NK-92 (cell line): Measurements from ENCODE around the gene CACNA1C.

Source experiments
- DNase-seq: peaks from one replicate; lab custom pipeline; 2025; ENCODE audit not compliant: unreplicated experiment; lab: John Stamatoyannopoulos, UW

The CACNA1C gene

GRCh38 chr12:2291182-2291832 lies 238.5 kb downstream of the CACNA1C start:
- DNase-seq = no peak

DNA sequence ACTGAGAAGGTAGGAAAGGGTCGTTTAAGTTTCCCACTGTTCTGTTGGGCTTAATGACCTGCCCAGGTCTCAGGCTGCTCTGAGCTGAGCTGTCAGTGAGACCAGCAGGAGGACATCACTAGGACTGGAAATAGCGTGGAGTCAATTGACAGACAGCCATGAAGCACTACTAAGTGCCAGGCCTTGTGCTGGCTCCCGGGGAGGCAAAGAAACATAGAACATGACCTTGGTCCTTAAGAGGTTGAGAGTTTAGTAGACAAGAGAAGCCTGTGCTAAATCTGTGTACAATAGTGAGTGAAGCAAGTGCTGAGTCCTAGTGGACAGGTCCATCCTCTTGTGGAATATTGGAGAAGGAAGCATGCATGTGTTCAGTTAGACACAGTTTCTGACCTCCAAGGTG lies 239.2 kb downstream of the CACNA1C start:
- DNase-seq = no peak

DNA sequence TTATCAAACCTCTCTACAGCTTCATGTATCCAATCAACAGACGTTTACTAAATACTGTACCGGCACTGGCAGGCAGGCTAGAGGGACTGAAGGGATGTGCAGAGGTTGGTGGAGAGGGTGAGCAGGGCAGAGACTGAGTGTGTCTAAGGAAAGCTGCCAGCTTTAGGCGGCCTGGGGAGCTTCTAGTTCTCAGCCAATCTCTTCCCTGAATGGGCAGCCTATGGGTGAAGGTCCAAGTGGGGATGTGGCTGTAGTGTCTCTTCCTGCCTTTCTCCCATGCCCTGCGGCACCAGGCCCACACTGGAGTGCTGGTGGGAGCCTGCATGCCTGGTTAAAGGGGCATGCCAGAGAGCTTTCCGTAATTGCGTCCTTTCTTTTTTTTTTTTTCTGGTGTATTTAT lies 239.8 kb downstream of the CACNA1C start:
- DNase-seq = no peak

GRCh38 chr12:2294651-2295475 lies 242.1 kb downstream of the CACNA1C start:
- no peak for DNase-seq

DNA sequence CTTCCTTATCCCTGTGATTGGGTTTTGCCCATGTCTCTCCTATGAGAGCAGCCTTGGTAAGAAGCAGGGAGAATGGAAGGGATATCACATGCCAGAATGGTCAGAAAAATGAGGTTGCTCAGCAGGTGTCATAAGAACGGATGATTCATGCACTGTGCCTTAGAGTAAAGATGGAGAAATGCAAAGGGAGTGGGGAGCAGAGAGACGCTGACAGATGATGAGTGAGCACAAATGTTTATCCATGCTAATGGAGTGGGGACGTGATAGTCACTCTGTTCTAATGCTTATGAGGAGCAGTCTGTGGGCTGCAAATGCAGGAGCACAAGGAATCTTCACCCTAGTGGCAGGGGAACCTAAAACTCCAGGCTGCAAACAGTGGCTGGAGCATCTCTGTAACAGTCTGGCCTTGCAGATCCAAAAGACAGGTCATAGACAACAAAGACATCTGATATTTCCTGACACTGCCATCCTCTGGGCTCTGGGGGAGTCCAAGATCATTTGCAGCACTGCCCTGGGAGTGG lies 243.2 kb downstream of the CACNA1C start:
- no peak for DNase-seq

DNA sequence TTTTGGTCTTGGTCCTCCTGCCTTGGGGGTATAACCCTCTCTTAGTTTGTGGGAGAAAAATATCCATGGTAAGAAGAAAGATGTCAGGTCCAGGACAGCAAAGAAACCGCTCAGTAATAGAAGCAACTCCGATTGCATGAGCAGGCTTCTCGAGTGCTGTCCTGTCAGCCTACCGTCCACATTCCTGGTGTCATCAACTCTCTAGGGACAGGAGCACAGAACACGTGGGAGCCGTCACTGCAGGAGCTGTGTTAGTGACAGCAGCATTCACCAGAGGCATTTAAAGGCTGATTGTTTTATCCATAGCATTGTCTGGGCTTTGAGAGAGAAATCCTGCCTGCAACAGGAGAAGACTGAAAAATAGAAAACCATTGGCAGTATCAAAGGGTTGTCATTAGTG lies 244.2 kb downstream of the CACNA1C start:
- no peak for DNase-seq

DNA sequence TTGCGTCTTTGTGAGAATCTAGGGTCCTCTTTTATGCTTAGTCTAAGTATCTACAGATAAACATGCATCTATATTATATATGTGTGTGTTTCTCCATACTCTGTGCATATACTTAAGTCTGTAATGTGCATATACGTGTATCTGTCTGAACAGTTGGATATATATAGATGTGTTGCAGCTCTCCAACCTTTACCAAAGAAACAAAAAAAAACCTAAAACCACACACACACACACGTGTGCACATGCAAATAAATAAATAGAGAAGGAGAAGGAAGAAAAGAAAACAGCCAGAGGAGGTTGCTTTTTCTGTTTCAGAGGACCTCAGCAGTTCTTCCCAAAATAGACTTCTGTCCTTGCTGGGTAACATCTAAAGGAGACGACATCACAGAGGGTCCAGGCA lies 244.9 kb downstream of the CACNA1C start:
- no peak for DNase-seq

GRCh38 chr12:2298556-2299200 lies 245.9 kb downstream of the CACNA1C start:
- no peak for DNase-seq

DNA sequence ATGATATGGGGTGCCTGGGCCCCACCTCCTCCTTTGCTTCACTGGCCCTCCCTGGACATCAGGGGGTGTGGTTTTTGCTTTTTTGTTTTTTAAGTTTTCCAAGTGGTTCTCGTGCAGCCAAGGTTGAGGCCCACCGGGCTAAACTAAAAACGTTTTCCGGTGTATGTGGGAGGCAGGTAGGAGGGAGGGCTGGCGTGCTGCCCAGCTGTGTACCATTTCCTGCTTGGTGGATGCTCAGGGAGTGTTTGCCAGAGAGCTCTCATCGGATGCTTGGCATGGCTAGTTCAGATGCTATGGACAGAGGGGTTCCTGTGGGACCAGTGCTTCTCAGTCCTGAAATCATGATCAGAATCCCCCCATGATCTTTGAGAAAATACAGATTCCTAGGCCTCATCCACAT lies 246.4 kb downstream of the CACNA1C start:
- DNase-seq = no peak

GRCh38 chr12:2300168-2300567 lies 247.4 kb downstream of the CACNA1C start:
- DNase-seq = no peak

- DNase-seq = no peak
Measured at GRCh38 chr12:2300886-2301285, 248.1 kb downstream of the CACNA1C start.

DNA sequence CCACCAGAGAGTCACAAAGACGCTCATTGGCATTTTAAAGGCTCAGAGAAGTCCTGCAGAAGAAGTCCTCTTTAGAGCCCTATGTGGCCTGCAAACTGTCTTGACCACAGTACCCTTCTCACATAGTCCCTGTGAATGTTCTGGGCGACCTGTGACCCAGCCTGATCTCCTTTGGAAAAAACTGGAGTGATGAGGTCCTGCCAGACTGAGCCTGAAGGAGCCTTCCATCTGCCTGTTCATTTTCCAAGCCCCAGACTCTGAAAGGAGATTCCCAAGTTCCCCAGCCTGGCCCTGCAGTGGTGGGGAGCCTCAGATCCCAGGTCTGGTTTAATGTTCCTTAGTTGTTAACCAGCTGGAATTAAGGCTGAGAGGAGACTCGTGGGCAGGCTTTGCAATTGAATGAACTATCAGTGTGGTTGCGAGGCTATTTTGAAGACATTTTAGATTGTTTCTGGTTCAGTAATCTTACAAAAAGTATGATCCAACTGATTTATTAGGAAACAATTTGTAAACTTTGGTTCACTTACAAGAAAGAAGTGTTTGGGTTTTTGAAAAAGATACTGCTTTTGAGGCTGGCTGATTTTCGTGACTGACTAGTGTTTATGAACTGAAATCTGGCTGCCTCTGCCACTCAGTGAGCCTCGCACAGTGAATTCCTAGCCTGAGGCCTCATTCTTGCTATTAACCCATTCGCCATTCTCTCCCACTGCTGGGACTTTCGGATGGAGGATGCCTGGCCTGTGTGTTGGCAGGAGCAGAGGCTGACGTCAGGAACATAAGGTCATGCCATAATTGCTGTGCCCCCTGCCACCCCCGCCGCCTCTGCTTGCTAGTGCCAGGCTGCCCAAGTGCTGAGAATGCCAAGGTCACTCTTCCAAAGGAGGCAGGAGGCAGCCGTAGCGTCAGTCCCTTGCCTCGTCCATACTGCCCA lies 249.0 kb downstream of the CACNA1C start:
- DNase-seq = no peak

DNA sequence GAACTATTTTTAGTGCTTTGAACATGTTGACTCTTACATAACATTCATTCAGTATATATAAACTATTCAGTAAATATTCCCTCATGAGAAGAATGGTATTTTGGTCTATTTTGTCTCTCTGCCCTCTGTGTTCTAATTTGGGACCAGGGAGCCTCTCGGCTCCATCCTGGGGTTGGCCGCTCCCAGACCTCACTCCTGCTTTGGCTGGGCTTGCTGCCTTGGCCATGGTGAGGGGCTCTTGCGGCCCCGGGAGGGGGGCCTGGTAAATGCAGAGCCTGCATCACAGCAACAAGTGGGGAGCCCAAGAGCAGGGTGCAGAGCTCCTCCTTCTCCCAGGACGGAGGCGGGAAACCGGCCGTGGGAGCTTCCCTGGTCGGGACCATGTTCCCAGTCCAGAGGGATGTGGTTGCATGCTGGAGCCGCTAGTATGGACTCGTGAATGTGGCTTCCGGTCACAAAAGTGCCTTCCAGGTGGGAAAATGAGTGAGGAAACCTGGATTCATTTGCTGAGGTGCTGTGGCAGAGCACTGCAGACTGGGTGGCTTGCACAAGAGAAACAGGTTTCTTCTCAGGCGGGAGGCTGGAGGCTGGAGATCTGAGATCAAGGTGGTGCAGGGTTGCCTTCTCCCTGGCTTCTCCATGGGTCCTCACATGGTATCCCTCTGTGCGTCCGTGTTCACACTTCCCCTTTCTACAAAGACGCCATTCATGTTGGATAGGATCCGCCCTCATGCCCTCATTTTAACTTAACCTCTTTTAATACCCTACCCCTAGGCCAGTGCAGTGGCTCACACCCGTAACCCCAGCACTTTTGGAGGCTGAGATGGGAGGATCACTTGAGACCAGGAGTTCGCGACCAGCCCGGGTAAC lies 250.2 kb downstream of the CACNA1C start:
- DNase-seq = no peak

DNA sequence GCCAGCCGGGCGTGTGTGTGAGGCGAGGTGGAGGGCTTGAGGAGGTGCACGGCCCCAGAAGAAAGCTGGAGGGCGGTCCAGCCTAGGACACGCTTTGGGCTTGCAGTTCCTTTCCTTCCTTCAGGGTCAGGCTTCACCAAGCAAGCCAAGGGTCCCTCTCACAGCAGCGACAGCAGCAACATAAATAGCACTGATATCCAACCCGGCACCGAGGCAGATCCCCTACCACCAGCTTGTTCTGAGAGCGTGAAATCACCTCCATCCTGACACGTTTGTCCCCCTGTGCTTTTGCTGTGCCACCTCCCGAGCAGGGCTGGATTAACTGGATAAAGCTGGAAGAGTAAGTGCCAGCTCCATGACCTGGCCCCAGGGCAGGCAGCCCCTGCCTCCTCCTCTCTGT lies 251.4 kb downstream of the CACNA1C start:
- no peak for DNase-seq

DNA sequence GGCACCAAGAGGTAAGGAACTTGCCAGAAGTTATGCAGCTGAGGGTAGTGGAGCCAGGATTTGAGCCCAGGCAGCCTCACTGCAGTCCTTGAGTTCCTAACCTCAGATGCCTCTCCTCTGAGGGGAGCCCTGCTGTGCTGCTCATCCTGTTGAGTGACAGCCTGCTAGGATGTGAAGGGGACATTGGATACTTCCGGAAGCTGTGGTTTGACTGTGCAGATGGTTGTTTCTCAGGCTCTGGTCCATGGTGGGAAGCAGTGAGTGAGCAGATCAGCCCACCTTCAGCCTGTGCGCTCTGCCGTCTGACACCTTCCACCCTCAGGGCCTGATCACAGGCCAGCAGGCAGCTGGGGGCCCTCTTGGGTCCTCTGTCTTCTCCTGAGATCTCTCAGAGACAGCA lies 253.2 kb downstream of the CACNA1C start:
- no peak for DNase-seq

GRCh38 chr12:2306735-2307134 lies 253.9 kb downstream of the CACNA1C start:
- DNase-seq = no peak

DNA sequence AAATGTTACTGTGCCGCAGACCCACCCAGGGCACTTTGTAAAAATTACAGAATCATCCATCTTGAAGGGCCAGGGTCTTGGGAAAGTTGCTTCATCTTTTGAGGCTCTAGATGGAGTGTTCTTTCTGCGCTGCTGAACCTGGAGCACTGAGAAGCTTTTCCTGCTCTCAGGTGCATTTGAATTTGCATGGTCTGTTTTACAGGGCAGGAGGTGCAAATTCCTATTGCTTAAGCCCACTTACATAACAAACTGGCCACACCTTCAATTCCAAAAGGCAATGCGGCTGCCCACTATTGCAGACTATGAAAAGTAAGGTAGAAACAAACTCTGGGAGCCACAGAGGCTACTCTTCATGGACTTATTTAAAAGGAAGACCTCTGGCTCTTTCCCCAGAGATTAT lies 254.8 kb downstream of the CACNA1C start:
- DNase-seq = no peak

GRCh38 chr12:2309647-2310046 lies 256.9 kb downstream of the CACNA1C start:
- DNase-seq = no peak

DNA sequence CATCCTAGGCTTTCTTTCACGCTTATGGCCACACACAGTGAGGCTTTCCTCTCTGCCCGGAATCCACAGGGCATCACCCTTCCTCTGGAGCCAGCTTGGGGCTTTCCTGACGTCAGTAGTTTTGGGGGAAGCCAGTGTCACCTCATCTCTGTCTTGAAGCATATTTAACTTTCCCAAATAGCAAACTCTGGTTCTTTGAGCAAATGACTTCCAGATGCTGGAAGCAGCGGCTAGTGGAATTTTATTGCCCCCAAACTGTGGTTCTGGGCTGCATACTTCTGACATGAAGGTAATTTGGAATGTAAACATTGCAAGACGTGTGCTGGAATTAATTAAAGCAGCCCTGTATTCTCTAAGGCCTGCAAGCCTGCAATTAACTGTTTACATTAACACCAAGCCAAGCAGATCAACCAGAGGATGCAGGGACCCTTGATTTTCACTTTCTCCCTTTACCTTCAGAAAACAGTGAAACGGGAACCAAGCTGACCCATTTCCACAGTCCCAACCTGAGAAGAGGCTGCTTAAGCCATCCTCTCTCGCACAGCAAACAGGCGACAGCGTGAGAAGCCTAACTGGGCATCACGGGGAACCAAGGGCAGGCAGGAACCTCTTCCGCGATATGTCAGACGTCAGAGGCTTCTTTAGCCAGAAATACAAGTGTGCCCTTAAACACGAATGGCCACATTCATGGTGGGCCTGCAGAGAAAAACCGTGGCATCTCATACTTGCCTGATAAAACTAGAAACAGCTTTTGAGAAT lies 258.4 kb downstream of the CACNA1C start:
- no peak for DNase-seq
